Body of pancreas (tissue), 4 donors: ENCODE results near the gene ADAMTS15. TPM values are rescaled to one million over a fixed set of nuclear protein-coding genes. Genes with fewer than 3 reads are reported as not detected.
"Not testable (repeated sequence)": the region's sequence is repeated elsewhere in the genome, so short reads cannot be mapped to it uniquely, and the experiment has no call there.

Experiments
- ATAC-seq: fragments of 150-250 bp; one replicate; pipeline ENCODE4 v1.9.1; 2016
- DNase-seq, 4 donors: peaks; one replicate each; pipeline ENCODE4 v3.0.0-alpha.2; 2019
- H3K27ac ChIP-seq, 4 donors: fragments of 200-600 bp; sonication (generic); 1 replicate in 3 of 4; 2 replicates in 1 of 4; pipeline versions ENCODE4 v1.5.1 to v1.6.1; 2016 to 2019; ENCODE audit warnings: mild to moderate bottlenecking in 1 of 4, mixed read lengths in 1 of 4, moderate library complexity in 1 of 4
- H3K27me3 ChIP-seq, 2 donors: fragments of 200-600 bp; sonication (generic); one replicate each; pipeline ENCODE4 v1.6.0; 2016; ENCODE audit warnings: mild to moderate bottlenecking in 1 of 2
- H3K36me3 ChIP-seq, 2 donors: fragments of 200-600 bp; sonication (generic); replicated peaks in 1 of 2; 2 replicates each; pipeline ENCODE4 v1.5.1; 2016; ENCODE audit warnings: low read depth in 2 of 2; ENCODE audit not compliant: insufficient read depth in 1 of 2
- H3K4me1 ChIP-seq: fragments of 200-600 bp; sonication (generic); one replicate; pipeline ENCODE4 v1.6.0; 2016
- H3K4me3 ChIP-seq, 2 donors: fragments of 200-600 bp; sonication (generic); 1 replicate in 1 of 2; 2 replicates in 1 of 2; pipeline ENCODE4 v1.5.1; 2016 to 2019
- H3K9me3 ChIP-seq, 3 donors: fragments of 200-600 bp; sonication (generic); 1 replicate in 2 of 3; 2 replicates in 1 of 3; pipeline ENCODE4 v1.5.1; 2016
- POLR2A ChIP-seq, 3 donors: fragments of 450-650 bp; IDR thresholded peaks; one replicate each; pipeline ENCODE4 v1.6.1; 2016; ENCODE audit warnings: antibody characterized with exemption in 3 of 3, mild to moderate bottlenecking in 2 of 3
- WGBS, 2 donors: methylation state at CpG; one replicate each; pipeline ENCODE4 v1.1.5; 2017; 5-methylcytosine and 5-hydroxymethylcytosine counted together
- intact Hi-C: fragments of 100-400 bp; cut with DNase I; formaldehyde crosslinking; loops from one replicate; pipeline ENCODE4 v1.15.1; 2023
- total RNA-seq, 2 donors: library from RNA; depleted of rRNA; stranded (reverse); fragments of >200 nt; gene quantifications; one replicate each; pipeline ENCODE4 v1.1.0, GENCODE V29; 2016
- TF ChIP-seq, protein P1 (sequence below), 7 experiments: fragments of 450-650 bp in 4 of 7; fragments of 200-600 bp in 3 of 7; sonication (generic) in 3 of 7; IDR thresholded peaks; one replicate each; pipeline ENCODE4 v1.5.1; 2016 to 2019; ENCODE audit warnings: antibody characterized with exemption in 7 of 7

ADAMTS15 gene
- total RNA-seq, 2 donors from 2014 or later: 0.52 to 5.3 TPM

DNA sequence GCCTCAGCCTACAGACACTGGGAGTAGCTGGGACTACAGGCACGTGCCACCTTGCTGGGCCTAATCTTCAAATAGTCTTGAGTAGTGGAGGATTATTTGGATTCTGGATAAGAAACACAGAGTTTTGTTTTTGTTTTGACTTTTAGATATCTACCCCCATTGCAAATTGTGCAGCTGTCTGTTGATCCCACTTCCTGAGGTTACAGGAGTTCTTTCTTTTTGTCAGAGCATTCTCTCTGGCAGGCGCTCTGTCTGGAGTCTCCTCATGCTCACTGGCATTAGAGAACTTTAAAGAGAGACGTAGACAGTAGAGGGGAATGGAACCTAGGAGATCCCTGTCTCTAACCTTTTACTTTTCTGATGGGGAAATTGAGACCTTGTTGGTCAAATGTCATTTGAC is 12.3 kb upstream of the ADAMTS15 start:
- peaks cover 4% of the 10 kb centered on the region for H3K4me1 ChIP-seq
- WGBS, 2 donors: 68 to 72% methylated on average over 3 of the region's 3 CpGs
- H3K27me3 ChIP-seq: no peaks in the 10 kb centered on the region
- H3K36me3 ChIP-seq: no peaks in the 10 kb centered on the region
- H3K4me3 ChIP-seq: no peak overlapping the region
- intact Hi-C loops: no loop called here
- DNase-seq (no peak), ATAC-seq (no peak)
- no peak overlapping the region for H3K27ac ChIP-seq
- H3K9me3 ChIP-seq: no peaks in the 10 kb centered on the region
- TF ChIP-seq POLR2A (IDR thresholded peaks at IDR 0.05): no peak
- TF ChIP-seq, protein P1, sequence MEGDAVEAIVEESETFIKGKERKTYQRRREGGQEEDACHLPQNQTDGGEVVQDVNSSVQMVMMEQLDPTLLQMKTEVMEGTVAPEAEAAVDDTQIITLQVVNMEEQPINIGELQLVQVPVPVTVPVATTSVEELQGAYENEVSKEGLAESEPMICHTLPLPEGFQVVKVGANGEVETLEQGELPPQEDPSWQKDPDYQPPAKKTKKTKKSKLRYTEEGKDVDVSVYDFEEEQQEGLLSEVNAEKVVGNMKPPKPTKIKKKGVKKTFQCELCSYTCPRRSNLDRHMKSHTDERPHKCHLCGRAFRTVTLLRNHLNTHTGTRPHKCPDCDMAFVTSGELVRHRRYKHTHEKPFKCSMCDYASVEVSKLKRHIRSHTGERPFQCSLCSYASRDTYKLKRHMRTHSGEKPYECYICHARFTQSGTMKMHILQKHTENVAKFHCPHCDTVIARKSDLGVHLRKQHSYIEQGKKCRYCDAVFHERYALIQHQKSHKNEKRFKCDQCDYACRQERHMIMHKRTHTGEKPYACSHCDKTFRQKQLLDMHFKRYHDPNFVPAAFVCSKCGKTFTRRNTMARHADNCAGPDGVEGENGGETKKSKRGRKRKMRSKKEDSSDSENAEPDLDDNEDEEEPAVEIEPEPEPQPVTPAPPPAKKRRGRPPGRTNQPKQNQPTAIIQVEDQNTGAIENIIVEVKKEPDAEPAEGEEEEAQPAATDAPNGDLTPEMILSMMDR (IDR thresholded peaks at IDR 0.05): no peak

DNA sequence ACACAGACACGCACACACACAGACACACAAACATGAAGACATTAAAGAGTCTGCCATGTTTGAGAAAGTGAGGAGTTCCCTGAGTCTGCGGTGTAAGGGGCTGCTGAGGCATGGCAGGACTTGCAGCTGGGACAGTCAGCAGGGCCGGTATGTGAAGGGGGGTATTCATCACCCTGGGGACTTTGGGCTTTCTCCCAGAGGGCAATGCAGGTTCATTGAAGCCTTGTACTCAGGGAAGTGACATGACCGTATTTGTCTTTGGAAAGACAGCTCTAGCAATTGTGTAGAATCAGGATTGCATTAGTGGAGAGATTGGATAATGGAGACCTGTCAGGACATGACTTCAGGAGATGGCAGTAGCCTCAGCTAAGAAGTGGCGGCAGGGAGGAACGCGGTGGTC is 10.6 kb upstream of the ADAMTS15 start:
- ATAC-seq (no peak), DNase-seq (no peak)
- TF ChIP-seq POLR2A (IDR thresholded peaks at IDR 0.05): no peak
- TF ChIP-seq, protein P1 (IDR thresholded peaks at IDR 0.05): no peak
- intact Hi-C loops: no loop called here
- Histone ChIP-seq H3K4me3 (no peak overlapping the region), H3K36me3 (no peaks in the 10 kb centered on the region), H3K27me3 (no peaks in the 10 kb centered on the region), H3K4me1 (peaks cover 4% of the 10 kb centered on the region), H3K27ac (no peak overlapping the region), H3K9me3 (no peaks in the 10 kb centered on the region)
- 80 to 86% methylated on average over 7 of the region's 7 CpGs for WGBS, 2 donors

DNA sequence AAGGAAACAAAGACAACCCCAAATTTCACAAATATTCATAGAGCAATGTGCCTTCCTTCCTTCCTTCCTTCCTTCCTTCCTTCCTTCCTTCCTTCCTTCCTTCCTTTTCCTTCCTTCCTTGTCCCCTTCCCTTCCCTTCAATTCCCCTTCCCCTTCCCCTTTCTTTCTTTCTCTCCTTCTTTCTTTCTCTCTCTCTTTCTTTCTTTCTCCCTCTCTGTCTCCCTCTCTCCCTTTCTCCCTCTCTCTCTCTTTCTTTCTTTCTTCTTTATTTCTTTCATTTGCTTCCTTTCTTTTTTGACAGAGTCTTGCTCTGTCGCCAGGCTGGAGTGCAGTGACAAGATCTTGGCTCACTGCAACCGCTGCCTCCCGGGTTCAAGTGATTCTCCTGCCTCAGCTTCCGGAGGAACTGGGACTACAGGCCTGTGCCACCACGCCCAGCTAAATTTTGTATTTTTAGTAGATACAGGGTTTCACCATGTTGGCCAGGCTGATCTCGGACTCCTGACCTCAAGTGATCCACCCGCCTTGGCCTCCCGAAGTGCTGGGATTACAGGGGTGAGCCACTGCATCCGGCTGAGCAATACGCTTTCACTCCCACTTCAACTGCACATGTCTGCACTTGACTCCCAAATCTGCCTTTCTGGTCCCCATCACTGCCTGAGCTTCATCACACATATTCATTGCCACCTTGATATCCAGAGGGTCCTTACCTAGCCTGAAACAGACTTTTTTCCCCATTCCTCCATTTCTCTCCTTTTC is 9.9 kb upstream of the ADAMTS15 start:
- H3K9me3 ChIP-seq, DNase-seq, H3K4me3 ChIP-seq, H3K36me3 ChIP-seq, intact Hi-C loops, H3K27ac ChIP-seq, H3K27me3 ChIP-seq, H3K4me1 ChIP-seq, ATAC-seq: not testable (repeated sequence)
- 79 to 86% methylated on average over 10 of the region's 10 CpGs for WGBS, 2 donors

DNA sequence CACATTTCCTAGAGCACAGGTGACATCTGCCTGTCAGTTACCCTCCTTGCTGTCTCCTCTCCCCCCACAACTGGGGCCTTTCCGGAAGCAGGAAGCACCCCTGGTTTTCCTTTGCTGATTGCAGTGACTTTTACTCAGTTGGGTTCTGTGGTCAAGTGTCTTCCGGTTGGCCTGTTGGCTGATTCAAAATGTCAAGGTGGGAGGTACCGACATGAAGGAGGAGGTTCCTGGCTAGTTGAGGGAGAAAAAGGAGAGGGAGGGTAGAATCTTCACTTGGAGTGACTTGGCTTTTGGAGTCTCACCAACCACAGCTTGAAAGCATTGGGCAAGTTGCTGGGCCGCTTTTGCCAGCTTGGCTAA is 9.3 kb upstream of the ADAMTS15 start:
- no peaks in the 10 kb centered on the region for H3K27me3 ChIP-seq
- no peak overlapping the region for H3K27ac ChIP-seq
- no peaks in the 10 kb centered on the region for H3K36me3 ChIP-seq
- WGBS, 2 donors: 70 to 82% methylated on average over 4 of the region's 4 CpGs
- intact Hi-C loops: no loop called here
- no peak for TF ChIP-seq POLR2A (IDR thresholded peaks at IDR 0.05)
- TF ChIP-seq, protein P1 (IDR thresholded peaks at IDR 0.05): no peak
- H3K4me1 ChIP-seq: peaks cover 4% of the 10 kb centered on the region
- ATAC-seq (no peak), DNase-seq (no peak)
- no peak overlapping the region for H3K4me3 ChIP-seq
- H3K9me3 ChIP-seq: no peaks in the 10 kb centered on the region

DNA sequence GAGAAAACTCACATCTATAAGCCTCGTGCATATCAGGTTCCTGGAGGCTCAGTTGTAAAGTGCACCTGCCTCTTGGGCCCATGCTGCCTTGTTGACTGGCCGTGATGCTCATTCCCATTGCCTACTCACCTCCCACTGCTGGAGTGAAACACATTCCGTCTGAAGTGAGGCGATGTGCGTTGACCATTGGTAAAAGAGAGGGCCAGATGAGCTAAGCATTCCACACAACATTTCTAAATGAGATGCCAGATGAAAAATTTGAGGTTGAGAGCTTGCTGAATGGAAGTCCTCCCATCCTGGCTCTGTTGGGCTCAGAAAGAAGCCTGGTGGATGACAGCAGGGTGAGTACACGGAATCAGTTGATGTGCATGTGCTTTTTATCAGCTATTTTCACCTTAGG is 8.6 kb upstream of the ADAMTS15 start:
- Histone ChIP-seq H3K36me3 (no peaks in the 10 kb centered on the region), H3K27ac (no peak overlapping the region), H3K27me3 (no peaks in the 10 kb centered on the region), H3K4me3 (no peak overlapping the region), H3K9me3 (no peaks in the 10 kb centered on the region), H3K4me1 (peaks cover 4% of the 10 kb centered on the region)
- no peak for ATAC-seq
- TF ChIP-seq, protein P1 (IDR thresholded peaks at IDR 0.05): no peak
- TF ChIP-seq POLR2A (IDR thresholded peaks at IDR 0.05): no peak
- 76% methylated on average over 6 of the region's 6 CpGs for WGBS, 2 donors
- intact Hi-C loops: no loop called here
- no peak for DNase-seq
